EH (cell line): ENCODE results near the gene DIP2B.

ENCODE experiments used
- DNase-seq: peaks from one replicate; pipeline ENCODE4 v3.0.0-alpha.2; 2015; ENCODE audit warnings: low read depth

DIP2B gene

GRCh38 chr12:50635857-50636256, 131.1 kb downstream of the DIP2B start:
- DNase-seq, result no peak

DNA sequence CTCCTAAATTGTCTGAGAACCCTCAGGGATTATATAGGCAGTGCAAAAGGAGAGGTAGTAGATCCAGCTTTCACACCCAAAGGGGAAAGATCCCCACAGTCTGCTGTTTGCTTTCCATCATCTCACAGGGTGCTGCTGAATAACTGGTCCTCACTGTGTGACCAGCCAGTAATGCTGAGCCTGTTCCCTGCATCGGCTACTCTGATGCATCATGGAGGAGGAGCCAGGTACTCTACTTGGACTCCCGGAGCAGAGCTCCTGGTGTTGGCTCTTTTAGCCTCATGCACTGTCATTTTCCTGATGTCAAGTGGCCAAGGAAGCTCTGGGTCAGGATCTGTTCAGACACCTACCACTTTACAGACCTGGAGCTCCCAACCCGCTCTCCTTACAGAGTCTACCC, 131.7 kb downstream of the DIP2B start:
- no peak for DNase-seq

DNA sequence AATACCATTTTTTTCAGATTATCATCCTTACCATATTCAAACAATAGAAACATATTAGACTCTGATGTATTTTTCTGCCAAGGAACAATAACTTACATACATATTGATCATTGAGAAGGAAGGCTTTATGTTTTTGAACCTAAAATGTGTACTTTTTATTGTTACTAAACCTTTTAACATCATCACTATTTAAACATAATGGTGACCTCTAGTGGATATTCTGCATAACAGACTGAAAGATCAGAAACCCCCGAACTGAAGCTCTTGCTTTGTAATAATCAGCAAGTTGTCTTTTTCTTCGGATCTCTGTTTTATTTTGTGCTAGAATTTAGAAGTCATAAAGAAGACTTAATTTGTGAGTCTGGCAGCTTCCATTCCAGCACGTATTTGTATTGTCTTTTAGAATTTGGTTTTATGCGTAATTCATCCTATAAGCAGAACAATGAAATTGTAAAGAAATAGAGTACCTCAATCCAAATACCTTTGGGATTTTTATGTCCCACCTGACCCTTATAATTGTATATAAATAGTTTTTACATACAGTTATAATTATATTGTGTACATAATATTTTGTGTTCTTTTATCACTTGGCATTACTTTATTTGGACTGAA, 133.2 kb downstream of the DIP2B start:
- peak; percentile 62 for DNase-seq

GRCh38 chr12:50638482-50638880, 133.7 kb downstream of the DIP2B start:
- no peak for DNase-seq

- no peak for DNase-seq
Observed at GRCh38 chr12:50639721-50640120, 134.9 kb downstream of the DIP2B start.

GRCh38 chr12:50640321-50640939, 135.6 kb downstream of the DIP2B start:
- no peak for DNase-seq

GRCh38 chr12:50641566-50641965, 136.8 kb downstream of the DIP2B start:
- DNase-seq, result no peak

DNA sequence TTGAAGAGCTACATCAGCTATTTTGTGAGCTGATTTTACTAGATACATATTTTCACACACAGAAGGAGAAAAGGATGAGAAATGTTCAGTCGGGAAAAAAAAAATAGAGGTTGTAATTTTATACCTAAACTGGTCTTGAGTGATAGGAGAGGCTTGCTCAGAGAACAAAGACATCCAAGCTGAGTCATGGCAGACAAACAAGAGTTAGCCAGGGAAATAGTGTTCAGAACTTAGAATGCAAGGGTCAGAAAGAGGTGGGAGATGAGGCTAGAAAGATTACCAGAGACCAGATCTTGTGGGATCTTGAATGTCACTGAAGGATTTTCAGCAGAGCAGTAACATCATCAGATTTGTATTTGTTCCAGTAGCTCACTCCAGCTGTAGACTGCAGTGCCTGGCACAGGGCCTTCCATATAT, 137.3 kb downstream of the DIP2B start:
- peak; percentile 67 for DNase-seq

DNA sequence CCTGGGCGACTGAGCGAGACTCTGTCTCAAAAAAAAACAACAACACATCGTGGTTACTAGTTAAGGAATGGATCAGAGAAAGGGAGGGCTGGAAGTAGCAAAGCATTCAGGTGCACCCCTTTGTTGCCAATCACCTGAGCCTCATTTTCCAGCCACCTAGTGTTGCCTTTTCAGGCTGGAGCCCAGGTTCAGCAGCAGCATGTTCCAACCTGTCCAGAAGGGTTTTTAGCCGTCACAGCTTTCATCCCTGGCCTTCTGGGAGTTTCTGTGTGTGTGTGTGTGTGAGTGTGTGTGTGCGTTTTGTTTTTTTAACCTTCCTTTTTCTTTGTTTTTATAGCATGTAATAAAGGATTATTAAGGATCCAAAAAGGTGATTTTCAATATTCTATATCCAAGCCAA, 138.0 kb downstream of the DIP2B start:
- no peak for DNase-seq

DNA sequence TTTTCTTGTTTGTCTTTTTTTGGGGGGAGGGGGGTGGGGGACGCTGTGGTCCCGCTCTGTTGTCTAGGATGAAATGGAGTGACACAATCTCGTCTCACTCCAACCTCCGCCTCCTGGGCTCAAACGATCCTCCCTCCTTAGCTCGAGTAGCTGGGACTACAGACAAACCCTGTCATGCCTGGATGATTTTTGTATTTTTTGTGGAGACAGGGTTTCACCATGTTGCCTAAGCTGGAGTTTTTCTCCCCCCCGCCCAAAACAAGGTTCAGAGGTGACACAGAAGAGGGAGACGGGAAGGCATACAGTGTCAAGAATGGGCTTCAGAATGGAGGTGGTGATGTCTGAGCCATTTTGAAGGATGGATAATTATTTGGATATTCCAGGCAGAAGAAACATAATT, 142.2 kb downstream of the DIP2B start:
- no peak for DNase-seq

DNA sequence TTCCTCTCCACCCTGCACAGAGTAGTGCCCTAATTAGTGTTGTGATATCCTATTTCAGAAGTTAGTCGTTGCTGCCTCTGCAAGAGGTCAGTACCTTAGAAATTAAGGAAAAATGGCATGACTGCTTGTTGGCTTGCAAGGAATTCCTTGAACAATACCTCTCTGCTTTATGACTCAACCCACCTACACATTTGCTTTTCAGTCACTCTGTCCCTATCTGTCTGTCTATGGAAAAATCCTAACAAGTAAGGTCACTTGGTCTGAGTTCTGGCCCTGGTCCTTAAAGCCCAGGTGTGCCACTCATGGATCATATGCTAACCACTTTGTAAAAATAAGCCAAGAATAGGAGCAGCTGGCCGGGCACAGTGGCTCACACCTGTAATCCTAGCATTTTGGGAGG, 142.7 kb downstream of the DIP2B start:
- peak; percentile 29 for DNase-seq

DNA sequence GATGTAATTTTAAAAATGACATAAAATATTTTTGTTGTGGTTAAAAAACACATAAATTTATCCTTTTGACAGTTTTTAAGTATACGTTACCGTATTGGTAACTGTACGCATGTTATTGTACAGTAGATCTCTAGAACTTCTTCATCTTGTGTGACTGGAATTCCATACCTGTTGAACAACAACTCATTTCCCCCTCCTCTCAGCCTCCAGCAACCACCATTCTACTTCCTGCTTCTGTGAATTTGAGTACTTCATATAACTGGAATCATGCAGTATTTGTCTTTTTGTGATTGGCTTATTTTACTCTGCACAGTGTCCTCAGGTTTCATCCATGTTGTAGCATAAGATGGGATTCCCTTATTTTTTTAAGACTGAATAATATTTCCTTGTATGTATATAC, 145.5 kb downstream of the DIP2B start:
- DNase-seq, result no peak

GRCh38 chr12:50655374-50655921, 150.7 kb downstream of the DIP2B start:
- no peak for DNase-seq

GRCh38 chr12:50659260-50659659, 154.5 kb downstream of the DIP2B start:
- no peak for DNase-seq

- no peak for DNase-seq
Observed at GRCh38 chr12:50659690-50660424, 155.1 kb downstream of the DIP2B start.

GRCh38 chr12:50660425-50660822, 155.6 kb downstream of the DIP2B start:
- DNase-seq, result no peak

GRCh38 chr12:50661300-50662115, 156.7 kb downstream of the DIP2B start:
- DNase-seq, result no peak

- no peak for DNase-seq
Observed at GRCh38 chr12:50662116-50662510, 157.3 kb downstream of the DIP2B start.

DNA sequence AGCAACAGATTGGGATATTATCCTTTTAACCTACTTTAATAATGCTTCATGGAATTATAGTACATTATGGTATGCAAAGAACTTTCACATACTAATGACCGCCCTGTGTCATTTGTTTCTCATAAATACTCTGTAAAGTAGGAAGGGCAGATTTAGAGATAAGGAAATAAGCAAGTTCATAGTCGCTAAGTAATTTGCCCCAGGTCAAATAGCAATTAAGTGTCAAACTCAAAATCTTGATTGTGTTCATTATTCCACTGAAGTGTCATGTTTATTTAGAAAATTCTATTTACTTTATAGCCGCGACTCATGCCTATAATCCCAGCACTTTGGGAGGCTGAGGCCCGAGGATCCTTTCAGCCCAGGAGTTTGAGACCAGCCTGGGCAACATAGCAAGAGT, 160.4 kb downstream of the DIP2B start:
- DNase-seq, result peak; percentile 32

DNA sequence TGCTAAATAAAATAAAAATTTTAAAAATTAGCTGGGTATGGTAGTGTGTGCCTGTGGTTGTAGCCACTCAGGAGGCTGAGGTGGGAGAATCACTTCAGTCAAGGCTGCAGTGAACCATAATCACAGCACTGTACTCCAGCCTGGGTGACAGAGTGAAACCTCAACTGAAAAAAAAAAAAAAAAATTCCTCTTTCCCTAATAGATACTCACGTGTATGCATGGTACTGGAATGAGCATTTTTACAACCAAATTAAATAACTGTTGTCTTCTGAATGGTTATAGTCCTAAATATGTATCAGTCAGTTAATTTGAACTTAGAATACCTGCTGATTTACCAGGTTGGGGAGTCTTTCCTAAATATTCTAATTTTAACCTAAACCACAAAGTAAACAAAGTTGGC, 160.8 kb downstream of the DIP2B start:
- DNase-seq, result no peak

- no peak for DNase-seq
Observed at GRCh38 chr12:50666023-50666422, 161.2 kb downstream of the DIP2B start.

DNA sequence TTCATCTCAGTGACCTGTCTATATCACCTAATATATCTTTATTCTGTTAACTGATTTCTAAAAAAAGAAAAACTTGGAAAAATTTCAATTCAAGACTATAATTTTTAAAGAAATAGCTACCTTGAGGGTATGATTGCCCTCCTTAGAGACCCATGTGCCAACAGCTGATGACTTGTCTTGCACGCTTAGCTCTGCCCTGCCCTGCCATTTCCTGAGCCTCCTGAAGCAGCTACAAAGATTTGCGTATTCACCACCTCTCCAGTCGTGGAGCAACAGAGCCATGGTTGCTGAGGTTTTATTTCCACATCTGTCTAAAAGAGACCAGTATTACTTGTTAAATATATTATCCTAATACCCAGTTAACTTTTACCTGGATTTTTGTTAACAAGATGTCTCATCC, 167.4 kb downstream of the DIP2B start:
- no peak for DNase-seq
